Inferior parietal cortex (tissue), 1 donor: ENCODE results near the gene SKOR1.

Experiments
- DNase-seq: peaks from one replicate; pipeline ENCODE4 v3.0.0-alpha.2; 2016; ENCODE audit errors: extremely low spot score

Gene SKOR1

DNA sequence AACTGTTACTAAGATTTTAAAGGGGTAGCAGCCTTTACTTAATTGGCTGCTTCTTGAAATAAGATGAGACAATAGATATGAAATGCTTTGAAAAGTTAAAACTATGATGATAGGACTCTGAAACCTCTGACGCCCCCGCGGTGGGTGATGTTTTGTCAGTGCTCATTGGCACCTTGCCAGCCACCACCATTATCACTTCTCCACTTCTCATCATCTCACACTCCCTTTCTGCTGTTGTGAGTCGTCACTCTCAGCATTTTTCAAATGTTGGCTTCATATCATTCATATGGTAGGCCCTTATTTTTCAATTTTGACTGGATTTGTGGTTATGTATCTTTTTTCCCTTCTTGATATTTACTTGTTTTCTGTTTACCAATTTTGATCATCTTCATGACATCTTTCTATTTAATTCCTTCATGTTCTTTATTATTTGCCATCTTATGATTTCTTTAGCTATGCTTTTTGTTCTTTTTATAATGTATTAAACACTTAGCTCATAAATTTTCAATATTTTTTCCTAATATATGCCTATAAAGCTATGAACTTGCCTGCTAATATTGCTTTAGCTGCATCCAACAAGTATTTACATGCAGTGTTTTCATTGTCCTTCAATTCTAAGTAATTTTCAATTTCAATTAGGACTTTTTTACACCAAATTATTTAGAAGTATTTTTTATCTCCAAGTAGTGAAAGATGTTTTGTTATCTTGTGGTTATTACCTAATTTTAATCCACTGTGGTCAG, 30.3 kb upstream of the SKOR1 start:
- no peak for DNase-seq

DNA sequence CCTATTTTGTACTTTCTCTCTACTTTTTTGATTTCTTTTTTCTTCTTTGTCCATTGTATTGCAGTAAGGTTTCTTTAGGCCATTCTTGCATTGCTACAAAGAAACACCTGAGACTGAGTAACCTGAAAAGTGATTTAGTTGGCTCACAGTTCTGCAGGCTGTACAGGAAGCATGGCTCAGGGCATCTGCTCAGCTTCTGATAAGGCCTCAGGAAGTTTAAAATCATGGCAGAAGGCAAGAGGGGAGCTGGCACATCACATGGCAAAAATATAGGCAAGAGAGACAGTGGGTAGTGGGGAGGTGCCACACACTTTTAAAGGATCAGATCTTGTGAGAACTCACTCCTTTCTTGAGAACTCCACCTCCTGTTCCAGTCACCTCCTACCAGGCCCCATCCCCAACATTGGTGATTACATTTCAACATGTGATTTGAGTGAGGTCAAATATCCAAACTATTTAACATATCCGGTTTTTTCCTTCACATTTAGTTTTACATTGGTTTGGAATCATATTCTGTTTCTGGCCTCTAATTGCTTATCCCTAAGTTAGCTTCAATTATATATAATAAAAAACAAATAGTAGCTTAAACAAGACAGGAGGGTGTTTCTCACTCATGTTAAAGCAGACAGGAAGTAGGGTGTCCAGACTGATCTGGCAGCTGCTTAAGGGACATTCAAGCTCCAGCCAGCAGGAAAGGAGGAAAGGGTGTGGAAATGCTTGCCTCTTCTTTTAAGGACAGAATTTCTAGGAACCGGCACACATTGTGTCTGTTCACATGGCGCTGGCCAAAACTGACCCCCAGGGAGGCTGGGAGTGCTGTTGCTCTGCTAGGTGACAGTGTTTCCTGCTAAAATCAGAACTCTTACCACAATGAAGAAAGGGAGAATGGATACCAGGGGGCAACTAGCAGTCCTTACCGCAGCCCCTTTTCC, 28.8 kb upstream of the SKOR1 start:
- no peak for DNase-seq

DNA sequence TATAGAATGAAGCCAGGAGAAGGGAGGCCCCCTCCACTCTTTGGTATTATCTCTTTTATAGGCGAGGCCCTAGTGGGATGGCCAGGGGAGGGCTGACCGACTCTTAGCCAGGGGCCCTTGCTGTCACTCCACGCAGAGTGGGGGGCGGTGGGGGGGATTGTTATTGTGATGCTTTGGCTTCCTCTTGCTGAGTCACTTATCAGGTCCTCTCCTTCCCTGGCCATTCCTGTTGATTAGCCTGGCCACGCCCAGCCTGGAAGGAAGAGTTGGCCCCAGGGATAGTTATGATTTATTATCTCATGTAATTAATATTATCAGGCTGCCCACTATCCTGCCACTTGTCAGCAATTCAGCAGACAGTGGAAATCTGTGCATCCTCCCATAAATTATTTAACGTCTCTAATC, 25.5 kb upstream of the SKOR1 start:
- DNase-seq: no peak

DNA sequence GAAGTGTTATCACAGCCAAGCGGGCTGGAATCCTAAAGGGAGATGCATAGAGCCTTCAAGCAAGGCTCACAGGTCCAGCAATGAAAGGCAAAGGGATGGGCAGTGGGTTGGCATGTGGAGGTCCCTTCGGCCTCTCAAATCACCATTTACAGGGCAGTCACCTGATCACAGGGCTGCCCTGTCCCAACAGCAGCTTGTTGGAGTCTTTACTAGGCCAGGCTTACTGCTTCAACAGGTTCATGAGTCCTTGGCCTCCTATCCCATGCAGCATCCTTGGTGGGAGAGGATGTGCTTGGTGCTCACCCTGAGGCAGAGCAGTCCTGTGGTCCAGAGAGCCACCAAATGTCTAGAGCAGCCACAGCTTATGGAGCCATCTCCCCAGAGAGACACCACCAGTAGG, 24.2 kb upstream of the SKOR1 start:
- DNase-seq: no peak

- no peak for DNase-seq
Measured at GRCh38 chr15:67801926-67802914, 23.1 kb upstream of the SKOR1 start.

DNA sequence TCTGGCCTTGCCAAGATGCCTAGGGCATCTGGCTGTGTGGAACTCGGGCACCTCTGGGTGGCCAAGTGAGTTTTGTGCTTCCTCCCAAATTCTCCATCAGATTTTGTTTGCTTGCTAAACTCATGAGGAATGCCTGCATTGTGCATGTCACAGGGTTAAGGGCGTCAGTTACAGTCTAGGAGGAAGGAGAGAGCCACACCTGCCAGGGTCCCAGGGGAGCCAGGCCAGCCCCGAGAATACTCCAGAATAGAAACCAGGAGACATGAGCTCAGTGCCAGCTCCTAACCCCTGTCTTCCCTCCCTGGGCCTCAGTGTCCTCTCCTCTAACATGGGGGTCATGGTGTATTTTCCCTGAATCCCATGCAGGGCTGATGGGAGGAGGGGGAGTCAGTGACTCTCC, 22.0 kb upstream of the SKOR1 start:
- no peak for DNase-seq

DNA sequence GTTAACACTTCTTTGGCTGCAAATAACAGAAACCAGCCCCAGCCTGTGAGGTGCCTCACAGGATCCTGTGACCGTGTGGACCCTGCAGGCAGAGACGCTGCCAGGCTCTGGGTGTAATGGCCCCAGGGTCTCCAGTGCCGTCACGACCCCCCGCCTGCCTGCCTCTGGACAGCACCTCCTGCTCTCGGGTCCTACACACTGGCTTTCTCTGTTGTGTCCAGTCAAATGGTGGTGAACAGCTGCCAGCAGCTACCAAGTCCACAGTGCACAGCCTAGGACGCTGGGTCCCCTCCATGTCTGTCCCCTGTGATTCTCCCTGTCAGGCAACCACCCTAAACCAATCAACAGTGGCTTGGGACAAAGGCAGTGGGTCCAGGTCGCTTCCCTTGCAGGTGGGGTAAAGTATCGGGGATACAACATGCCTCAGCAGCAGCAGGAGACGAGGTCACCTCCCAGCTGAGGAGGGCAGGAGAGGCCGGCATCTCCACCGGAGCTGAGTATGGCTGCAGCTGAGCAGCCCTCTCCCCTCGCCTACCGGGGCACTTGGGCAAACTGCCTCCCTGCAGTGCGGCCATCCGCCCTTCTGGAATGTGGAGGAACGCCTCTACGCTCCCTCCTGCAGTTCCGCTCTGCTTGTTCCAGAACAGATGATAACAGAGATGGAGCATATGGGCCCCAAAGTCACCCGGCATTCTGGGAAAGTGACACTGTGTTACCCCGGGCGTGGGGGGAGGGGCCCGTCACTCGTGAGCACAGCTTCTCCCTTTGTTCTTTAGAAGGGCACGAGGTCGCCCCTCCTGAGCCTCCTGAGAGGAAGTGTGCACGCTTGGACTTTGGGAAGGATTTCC, 21.1 kb upstream of the SKOR1 start:
- DNase-seq: no peak

DNA sequence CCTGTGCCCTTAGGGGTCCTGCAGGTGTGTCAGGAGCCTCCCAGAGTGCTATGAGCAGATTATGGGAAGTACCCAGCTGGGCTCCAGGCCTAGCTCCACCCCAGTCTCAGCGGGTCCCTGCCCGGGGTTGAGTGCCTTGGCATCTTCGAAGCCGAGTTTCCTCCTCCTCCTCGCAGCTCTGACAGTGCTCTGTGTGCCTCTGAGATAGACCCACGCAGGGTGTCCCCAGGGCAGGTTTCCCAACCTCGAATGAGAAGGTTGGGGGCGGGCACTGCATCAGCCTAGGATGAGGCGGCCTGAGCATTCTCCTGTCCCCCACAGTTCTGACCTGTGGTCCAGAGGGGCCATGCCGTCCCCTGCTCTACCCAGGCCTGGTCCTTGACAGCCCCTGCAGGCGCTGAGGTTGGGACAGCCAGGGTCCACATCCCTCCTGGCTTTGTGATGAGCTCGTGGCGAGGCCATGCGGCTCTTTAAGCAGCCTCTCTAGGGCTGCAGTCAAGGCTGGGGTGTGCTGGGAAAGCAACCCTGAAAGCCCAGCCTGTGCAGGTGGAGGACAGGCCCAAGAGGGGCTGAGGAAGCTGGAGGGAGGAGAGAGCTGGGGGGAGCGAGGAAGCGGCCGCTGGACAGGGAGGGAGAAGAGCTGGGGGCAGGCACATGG, 20.2 kb upstream of the SKOR1 start:
- DNase-seq: no peak

GRCh38 chr15:67805666-67806516, 19.4 kb upstream of the SKOR1 start:
- DNase-seq: no peak

- no peak for DNase-seq
Measured at GRCh38 chr15:67806536-67806935, 18.8 kb upstream of the SKOR1 start.

GRCh38 chr15:67807141-67807540, 18.2 kb upstream of the SKOR1 start:
- no peak for DNase-seq

GRCh38 chr15:67807836-67808235, 17.5 kb upstream of the SKOR1 start:
- no peak for DNase-seq

- DNase-seq: no peak
Measured at GRCh38 chr15:67808821-67809220, 16.5 kb upstream of the SKOR1 start.

GRCh38 chr15:67809441-67809840, 15.9 kb upstream of the SKOR1 start:
- no peak for DNase-seq

DNA sequence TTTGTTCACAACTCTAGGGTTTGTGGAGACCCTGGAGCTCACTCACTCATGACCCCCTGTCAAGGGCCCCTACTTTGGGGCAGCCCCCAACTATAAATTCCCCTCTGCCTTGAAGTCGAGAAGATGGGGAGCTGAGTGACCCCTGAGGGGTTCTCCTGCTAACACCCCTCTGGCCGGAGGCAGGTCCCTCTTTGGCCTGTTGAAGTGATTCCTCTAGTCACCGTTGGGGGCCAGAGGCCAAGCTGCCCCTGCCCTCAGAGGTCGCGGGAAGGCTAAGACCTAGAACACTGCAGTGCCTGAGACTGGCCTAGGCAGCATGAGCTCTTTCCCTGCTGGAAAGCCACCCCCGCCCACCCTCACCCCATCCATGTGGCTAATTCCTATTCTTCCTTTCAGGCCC, 15.4 kb upstream of the SKOR1 start:
- no peak for DNase-seq

DNA sequence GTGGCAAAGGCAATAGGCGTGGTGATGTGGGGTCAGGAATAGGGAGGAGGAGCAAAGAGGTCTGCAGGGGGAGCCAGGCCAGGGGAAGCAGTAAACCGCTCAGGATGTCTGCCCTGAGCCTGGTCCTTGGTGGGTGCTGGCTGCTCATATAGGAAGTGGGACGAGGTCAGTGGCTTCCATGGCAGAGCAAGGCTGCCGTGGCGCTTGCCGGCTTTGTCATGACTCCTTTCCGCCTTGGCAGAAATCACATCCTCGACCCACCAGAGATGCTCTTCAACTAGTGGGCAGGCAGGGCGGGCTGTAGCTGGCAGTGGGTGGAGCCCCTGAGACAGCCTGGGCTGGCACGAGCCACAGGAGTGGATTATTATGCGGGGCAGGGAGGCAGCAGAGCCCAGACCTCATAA, 13.1 kb upstream of the SKOR1 start:
- no peak for DNase-seq

DNA sequence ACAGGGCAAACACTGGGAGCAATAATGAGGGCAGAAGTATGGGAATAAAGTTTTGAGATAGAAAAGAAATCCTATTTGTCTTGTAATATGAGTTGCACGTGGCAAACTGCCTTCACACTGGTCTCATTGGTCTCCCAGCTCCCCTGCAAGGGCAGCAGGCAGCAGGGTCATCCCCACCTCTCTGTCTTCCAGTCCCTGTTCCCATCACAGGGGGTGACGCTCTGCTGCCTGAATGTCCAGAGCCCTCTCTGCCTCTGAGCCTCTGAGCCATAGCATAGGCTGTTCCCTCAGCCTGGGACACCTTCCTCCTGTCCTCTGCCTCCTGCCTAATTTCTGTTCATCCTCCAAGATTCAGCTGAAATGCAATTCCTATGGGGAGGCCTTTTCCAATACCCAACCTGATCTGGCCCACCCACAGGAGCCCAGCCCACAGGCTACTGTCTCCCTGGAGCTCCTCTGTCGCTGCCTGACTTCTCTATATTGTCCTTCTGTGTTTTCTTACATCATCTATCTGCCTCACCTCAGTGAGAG, 12.1 kb upstream of the SKOR1 start:
- DNase-seq: no peak

DNA sequence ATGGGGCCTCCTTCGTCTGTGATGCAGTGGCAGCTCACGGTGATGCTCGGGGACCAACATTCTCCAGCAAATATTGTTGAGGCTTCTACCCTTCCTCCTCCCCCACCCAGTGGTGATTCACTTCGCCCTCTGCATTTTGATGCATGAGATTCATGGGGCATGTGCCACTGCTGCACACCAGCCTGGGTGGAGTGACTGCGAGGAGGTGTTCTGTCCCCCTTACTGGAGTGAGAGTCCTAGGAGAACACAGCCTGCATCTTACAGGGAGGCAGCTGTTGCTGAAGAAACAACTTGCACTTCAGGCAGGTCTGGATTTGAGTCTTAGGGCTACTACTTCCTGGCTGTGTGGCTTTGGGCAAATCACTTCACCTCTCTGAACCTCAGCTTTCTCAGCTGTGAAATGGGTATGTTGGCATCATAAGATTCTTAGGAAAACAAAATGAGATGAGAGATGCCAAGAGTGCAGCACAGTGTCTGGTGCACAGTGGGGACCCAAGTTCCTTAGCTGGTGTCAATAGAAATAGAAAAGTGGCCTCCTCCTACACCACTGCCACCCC, 10.2 kb upstream of the SKOR1 start:
- DNase-seq: no peak

- no peak for DNase-seq
Measured at GRCh38 chr15:67816668-67817067, 8.6 kb upstream of the SKOR1 start.
